Astrocyte (in vitro differentiated cells and primary cell): ENCODE results near the gene TFDP2. TPM values are rescaled to one million over a fixed set of nuclear protein-coding genes. Genes with fewer than 3 reads are reported as not detected.
"Not testable (repeated sequence)": the region's sequence is repeated elsewhere in the genome, so short reads cannot be mapped to it uniquely, and the experiment has no call there.

Experiments used
- DNase-seq: peaks from one replicate; pipeline ENCODE4 v3.0.0-alpha.2; 2010; ENCODE audit warnings: low read depth
- FAIRE-seq: peaks from 2 replicates; lab custom pipeline; 2011; peaks lifted over from hg19 to GRCh38; lab: Jason Lieb, UNC
- H2AFZ ChIP-seq: 2 replicates; pipeline ENCODE4 v1.6.0; 2012; ENCODE audit warnings: low read depth, low read length, inconsistent platforms
- H3K27ac ChIP-seq: 2 replicates; pipeline ENCODE4 v1.5.1; 2011; ENCODE audit warnings: low read depth, low read length, inconsistent platforms
- H3K27me3 ChIP-seq: 2 replicates; pipeline ENCODE4 v1.6.0; 2011; ENCODE audit warnings: low read length, inconsistent platforms; ENCODE audit not compliant: insufficient read depth
- H3K36me3 ChIP-seq: 2 replicates; pipeline ENCODE4 v1.5.1; 2011; ENCODE audit warnings: low read length, inconsistent platforms; ENCODE audit not compliant: insufficient read depth
- H3K4me1 ChIP-seq: 2 replicates; pipeline ENCODE4 v1.5.1; 2011; ENCODE audit warnings: low read length, inconsistent platforms; ENCODE audit not compliant: insufficient read depth
- H3K4me2 ChIP-seq: 2 replicates; pipeline ENCODE4 v1.6.0; 2012; ENCODE audit warnings: low read length, inconsistent platforms
- H3K4me3 ChIP-seq: 2 replicates; pipeline ENCODE4 v1.5.1; 2011; ENCODE audit warnings: low read depth, mild to moderate bottlenecking, low read length, inconsistent platforms; ENCODE audit not compliant: insufficient read depth
- H3K79me2 ChIP-seq: 2 replicates; pipeline ENCODE4 v1.6.0; 2012; ENCODE audit warnings: mild to moderate bottlenecking, low read length, inconsistent platforms; ENCODE audit not compliant: insufficient read depth
- H3K9ac ChIP-seq: 2 replicates; pipeline ENCODE4 v1.6.0; 2012; ENCODE audit warnings: mild to moderate bottlenecking, low read length, inconsistent platforms
- H3K9me3 ChIP-seq: 2 replicates; pipeline ENCODE4 v1.5.1; 2012; ENCODE audit warnings: low read depth, mild to moderate bottlenecking, low read length, inconsistent platforms; ENCODE audit not compliant: insufficient read depth
- H4K20me1 ChIP-seq: 2 replicates; pipeline ENCODE4 v1.6.0; 2012; ENCODE audit warnings: low read length, inconsistent platforms; ENCODE audit not compliant: insufficient read depth
- H3K27ac Mint-ChIP-seq: one replicate; pipeline ENCODE4 v1.8.0; 2021; ENCODE audit warnings: mild to moderate bottlenecking, mixed read lengths; ENCODE audit not compliant: unreplicated experiment
- H3K27me3 Mint-ChIP-seq: one replicate; pipeline ENCODE4 v1.8.0; 2021; ENCODE audit warnings: low read depth, mixed read lengths; ENCODE audit not compliant: unreplicated experiment
- H3K36me3 Mint-ChIP-seq: one replicate; pipeline ENCODE4 v1.8.0; 2021; ENCODE audit warnings: low read depth, mixed read lengths; ENCODE audit not compliant: unreplicated experiment
- H3K4me1 Mint-ChIP-seq: one replicate; pipeline ENCODE4 v1.8.0; 2021; ENCODE audit warnings: low read depth, mixed read lengths; ENCODE audit not compliant: unreplicated experiment
- H3K4me3 Mint-ChIP-seq: one replicate; pipeline ENCODE4 v1.8.0; 2021; ENCODE audit warnings: mild to moderate bottlenecking, moderate library complexity, mixed read lengths; ENCODE audit not compliant: unreplicated experiment
- H3K9me3 Mint-ChIP-seq: one replicate; pipeline ENCODE4 v1.8.0; 2021; ENCODE audit warnings: mild to moderate bottlenecking, mixed read lengths; ENCODE audit not compliant: unreplicated experiment
- CTCF ChIP-seq: IDR thresholded peaks from 2 replicates; pipeline ENCODE4 v1.5.1; 2011; ENCODE audit warnings: low read depth, mild to moderate bottlenecking, inconsistent platforms, low read length, moderate library complexity; ENCODE audit not compliant: insufficient read depth
- EZH2 ChIP-seq: IDR thresholded peaks from 2 replicates; pipeline ENCODE4 v1.6.1; 2012; ENCODE audit warnings: mild to moderate bottlenecking, low read length, inconsistent platforms; ENCODE audit not compliant: insufficient read depth
- total RNA-seq: library from RNA; stranded (reverse); gene quantifications from 2 replicates; pipeline ENCODE4 v1.2.1, GENCODE V29; 2021

The TFDP2 gene
- total RNA-seq, 1 donor from 2014 or later: 51.0 TPM

GRCh38 chr3:142148044-142148791 is 1.1 kb downstream of the TFDP2 start:
- peak overlapping the region; percentile 68 for H3K27ac ChIP-seq
- FAIRE-seq: no peak

GRCh38 chr3:142144587-142144986 is 4.8 kb downstream of the TFDP2 start:
- H2AFZ ChIP-seq, H3K79me2 ChIP-seq, FAIRE-seq, H3K27me3 Mint-ChIP-seq, DNase-seq, H3K4me1 ChIP-seq, H3K9me3 Mint-ChIP-seq, H3K9ac ChIP-seq, H3K4me3 Mint-ChIP-seq, H3K4me1 Mint-ChIP-seq, H3K4me3 ChIP-seq, H3K4me2 ChIP-seq, H3K27ac ChIP-seq, H3K27ac Mint-ChIP-seq, H3K9me3 ChIP-seq, H3K36me3 ChIP-seq, H4K20me1 ChIP-seq, H3K27me3 ChIP-seq: not testable (repeated sequence)
- H3K36me3 Mint-ChIP-seq: peaks cover 19% of the 10 kb centered on the region

More at GRCh38 chr3:142148044-142148791, 1.1 kb downstream of the TFDP2 start:
- Mint-ChIP-seq H3K36me3 (no peaks in the 10 kb centered on the region), H3K27ac (peak overlapping the region; percentile 90), H3K27me3 (no peaks in the 10 kb centered on the region), H3K4me3 (peak overlapping the region; percentile 95), H3K4me1 (peaks cover 8% of the 10 kb centered on the region), H3K9me3 (no peaks in the 10 kb centered on the region)
- no peaks in the 10 kb centered on the region for H3K9me3 ChIP-seq
- peaks cover 12% of the 10 kb centered on the region for H3K4me1 ChIP-seq
- H3K4me3 ChIP-seq: peak overlapping the region; percentile 72
- peak overlapping the region; percentile 87 for H2AFZ ChIP-seq
- H4K20me1 ChIP-seq: no peaks in the 10 kb centered on the region
- H3K36me3 ChIP-seq: no peaks in the 10 kb centered on the region
- DNase-seq: no peak
- no peaks in the 10 kb centered on the region for H3K79me2 ChIP-seq
- H3K27me3 ChIP-seq: no peaks in the 10 kb centered on the region
- TF ChIP-seq EZH2 (no peak), CTCF (no peak)
- H3K9ac ChIP-seq: peak overlapping the region; percentile 91
- H3K4me2 ChIP-seq: peak overlapping the region; percentile 98

GRCh38 chr3:142140608-142141285 is 8.6 kb downstream of the TFDP2 start:
- not testable (repeated sequence) for H3K9me3 Mint-ChIP-seq, H4K20me1 ChIP-seq, H3K36me3 ChIP-seq, FAIRE-seq, H3K4me3 ChIP-seq, H3K27ac Mint-ChIP-seq, H3K4me2 ChIP-seq, H2AFZ ChIP-seq, H3K9ac ChIP-seq, H3K79me2 ChIP-seq, H3K9me3 ChIP-seq, H3K27me3 Mint-ChIP-seq, H3K27ac ChIP-seq, DNase-seq, H3K27me3 ChIP-seq, H3K4me1 ChIP-seq, H3K4me3 Mint-ChIP-seq, H3K4me1 Mint-ChIP-seq
- H3K36me3 Mint-ChIP-seq: peaks cover 26% of the 10 kb centered on the region

- not testable (repeated sequence) for H3K4me3 ChIP-seq, H3K4me1 Mint-ChIP-seq, H3K27me3 ChIP-seq, H3K9me3 Mint-ChIP-seq, H3K9ac ChIP-seq, H3K4me3 Mint-ChIP-seq, H3K9me3 ChIP-seq, H4K20me1 ChIP-seq, H3K79me2 ChIP-seq, H2AFZ ChIP-seq, H3K36me3 ChIP-seq, H3K4me2 ChIP-seq, FAIRE-seq, H3K27ac Mint-ChIP-seq, H3K27ac ChIP-seq, H3K27me3 Mint-ChIP-seq, DNase-seq, H3K4me1 ChIP-seq
- peaks cover 20% of the 10 kb centered on the region for H3K36me3 Mint-ChIP-seq
These were observed 12.3 kb downstream of the TFDP2 start for GRCh38 chr3:142137089-142137488.
